ENCODE results near the gene HINT3.
A peak's percentile ranks its signal among the peaks of the same experiment; 100 is the strongest.
"Not testable (repeated sequence)": the region's sequence is repeated elsewhere in the genome, so short reads cannot be mapped to it uniquely, and the experiment has no call there.

HINT3 gene

DNA sequence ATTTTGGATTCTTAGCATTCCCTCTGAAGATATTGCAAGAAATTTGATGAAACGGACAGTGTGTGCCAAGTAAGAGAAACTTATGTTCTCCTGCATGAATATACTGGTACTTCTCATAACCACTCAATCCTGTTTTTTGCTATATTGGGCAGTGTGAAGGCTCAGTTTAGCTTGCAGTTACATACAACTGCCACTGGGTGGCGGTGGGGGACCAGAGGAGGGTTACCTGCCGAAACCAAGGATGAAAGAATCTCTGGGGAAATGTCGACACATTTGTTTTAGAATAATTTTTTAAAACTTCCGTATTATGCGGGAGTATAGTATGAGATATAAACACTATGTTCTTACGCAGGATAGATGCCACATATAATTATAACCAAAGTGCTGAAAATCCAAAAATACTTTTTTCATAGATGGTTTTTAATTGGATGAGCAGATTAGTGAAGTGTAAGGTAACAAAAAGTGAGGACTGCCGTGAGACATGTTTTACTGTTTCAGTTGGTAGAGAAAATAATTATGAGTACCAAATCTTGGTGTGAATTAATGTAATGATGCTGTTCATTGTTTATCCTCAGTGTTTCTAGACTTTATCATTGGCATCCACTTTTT lies 39.5 kb downstream of the HINT3 start:
- DNase-seq (ENCODE audit: low read depth in 1 of 2, low spot score in 1 of 2) = peak; percentile 42 to 46

DNA sequence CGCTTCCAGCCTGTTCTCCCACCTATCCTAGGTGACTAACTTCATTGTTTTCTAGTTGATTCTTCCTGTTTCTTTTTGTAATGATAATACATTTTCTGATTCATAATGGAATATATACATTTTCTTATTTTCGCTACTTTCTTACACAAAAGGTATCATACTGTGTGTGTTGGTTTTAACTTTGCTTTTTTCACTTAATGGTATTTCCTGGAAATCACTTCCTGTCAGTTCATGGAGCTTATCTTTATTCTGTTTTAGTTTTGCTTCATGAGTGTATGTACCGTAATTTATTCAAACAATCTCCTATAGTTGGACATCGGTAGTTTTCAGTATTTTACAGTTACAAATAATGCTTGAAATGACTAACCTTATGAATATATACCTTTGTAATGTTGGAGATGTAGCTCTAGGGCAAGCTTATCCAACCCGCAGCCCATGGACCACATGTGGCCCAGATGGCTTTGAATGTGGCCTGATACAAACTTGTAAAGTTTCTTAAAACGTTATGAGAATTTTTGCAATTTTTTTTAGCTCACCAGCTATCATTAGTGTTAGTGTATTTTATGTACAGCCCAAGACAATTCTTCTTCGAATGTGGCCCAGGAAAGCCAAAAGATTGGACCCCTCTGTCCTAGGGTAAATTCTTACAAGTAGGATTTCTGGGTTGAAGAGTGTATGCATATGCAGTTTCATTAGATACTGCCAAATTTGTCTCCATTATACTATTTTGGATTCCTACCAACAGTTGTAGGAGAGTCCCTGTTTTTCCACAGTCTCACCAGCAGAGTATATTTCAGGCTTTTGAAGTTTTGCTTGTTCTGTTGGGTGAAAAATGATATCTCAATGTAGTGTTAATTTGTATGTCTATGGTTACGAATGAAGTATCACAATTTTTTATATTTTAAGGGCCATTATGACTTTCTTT lies 46.4 kb downstream of the HINT3 start:
- no peak for DNase-seq (ENCODE audit: low read depth in 1 of 2, low spot score in 1 of 2)

DNA sequence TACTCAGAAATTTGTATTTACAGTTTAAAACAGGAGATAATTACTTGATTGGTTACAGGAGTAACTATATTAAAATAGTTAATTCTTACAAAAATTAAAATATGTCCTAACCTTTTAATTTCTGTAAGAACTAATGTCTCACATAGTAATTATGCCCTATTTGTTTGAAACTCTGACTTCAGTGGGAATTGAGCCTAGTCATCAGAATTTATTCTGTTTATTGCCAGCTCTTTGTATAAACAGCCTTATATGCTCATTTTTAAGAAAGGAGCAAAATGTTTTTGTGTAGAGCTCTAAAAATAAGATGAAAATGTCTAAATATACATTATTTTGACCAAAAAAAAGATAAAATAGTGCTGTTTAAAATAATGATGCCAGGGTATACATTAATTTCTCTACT lies 51.2 kb downstream of the HINT3 start:
- DNase-seq (ENCODE audit: low read depth in 1 of 2, low spot score in 1 of 2) = no peak

DNA sequence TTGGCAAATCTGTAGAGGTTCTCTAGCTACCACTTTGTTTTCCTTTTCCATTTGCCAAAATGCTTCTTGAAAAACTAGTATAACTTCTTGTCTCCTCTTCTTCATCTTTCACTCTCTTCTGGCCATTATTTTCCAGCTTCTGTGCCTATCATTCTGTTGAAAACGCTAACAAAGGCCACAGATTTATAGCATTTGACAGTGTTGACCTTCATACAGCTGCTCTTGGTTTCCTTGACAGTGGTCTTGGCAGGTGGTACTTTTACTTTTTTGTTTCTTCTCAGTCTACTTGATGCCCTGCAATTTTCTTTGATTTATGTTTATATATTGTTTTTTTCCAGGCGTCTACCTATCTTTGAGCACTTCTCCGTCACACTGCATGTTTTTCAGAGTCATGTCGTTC lies 53.5 kb downstream of the HINT3 start:
- DNase-seq (ENCODE audit: low read depth in 1 of 2, low spot score in 1 of 2) = no peak

DNA sequence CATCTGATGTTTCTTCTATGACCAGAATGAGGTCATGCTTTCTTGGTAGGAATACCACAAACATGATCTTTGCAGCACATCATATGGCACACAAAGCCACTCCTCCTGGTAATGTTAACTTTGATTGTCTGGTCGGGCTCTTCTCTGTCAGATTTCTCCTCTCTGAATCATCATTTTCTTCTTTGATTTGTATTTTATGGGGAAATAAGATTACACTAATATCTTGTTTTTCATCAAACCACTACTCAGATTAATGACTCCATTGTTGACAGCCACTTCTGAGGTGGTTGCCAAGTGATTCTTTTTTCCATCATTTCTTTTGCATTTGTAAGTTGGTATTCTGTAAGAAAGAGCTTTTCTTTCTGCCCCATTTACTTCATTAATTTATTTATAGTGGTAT lies 59.3 kb downstream of the HINT3 start:
- no peak for DNase-seq (ENCODE audit: low read depth in 1 of 2, low spot score in 1 of 2)

DNA sequence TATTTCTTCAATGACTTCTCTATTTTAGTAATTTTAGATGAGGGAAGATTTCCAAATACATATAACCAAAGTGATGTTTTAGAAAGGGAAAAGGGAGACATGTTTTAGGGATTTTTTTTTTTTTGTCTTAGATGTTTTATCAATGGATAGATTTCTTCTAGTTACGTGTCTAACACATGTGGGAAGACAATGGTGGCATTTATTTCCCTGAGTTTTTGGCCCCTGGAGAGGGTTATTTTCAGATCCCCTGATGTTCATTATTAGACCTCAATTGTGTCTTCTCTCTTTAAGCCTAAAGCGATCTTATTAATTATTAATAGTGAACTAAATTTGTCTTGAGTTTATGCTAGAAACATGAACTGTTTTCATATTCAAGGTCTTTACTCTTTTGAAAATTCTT lies 60.0 kb downstream of the HINT3 start:
- no peak for DNase-seq (ENCODE audit: low read depth in 1 of 2, low spot score in 1 of 2)

DNA sequence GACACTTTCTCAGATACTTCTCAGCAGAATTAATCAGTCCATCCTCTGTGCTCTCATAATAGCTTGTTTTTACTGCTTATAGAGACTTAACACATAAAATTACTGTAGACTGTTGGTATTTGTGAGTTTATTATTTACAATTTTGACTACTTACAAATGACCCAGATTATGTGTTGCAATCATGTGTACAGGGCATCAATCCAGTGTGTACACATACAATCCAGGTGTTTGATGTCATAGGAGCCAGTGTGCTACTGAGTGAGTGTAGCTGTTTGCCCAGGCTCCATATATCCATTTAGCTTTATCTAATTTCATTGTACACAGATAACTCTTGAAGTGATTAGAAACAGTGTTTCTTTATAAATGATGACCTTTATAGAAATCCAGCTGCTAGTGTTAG lies 61.1 kb downstream of the HINT3 start:
- no peak for DNase-seq (ENCODE audit: low read depth in 1 of 2, low spot score in 1 of 2)

DNA sequence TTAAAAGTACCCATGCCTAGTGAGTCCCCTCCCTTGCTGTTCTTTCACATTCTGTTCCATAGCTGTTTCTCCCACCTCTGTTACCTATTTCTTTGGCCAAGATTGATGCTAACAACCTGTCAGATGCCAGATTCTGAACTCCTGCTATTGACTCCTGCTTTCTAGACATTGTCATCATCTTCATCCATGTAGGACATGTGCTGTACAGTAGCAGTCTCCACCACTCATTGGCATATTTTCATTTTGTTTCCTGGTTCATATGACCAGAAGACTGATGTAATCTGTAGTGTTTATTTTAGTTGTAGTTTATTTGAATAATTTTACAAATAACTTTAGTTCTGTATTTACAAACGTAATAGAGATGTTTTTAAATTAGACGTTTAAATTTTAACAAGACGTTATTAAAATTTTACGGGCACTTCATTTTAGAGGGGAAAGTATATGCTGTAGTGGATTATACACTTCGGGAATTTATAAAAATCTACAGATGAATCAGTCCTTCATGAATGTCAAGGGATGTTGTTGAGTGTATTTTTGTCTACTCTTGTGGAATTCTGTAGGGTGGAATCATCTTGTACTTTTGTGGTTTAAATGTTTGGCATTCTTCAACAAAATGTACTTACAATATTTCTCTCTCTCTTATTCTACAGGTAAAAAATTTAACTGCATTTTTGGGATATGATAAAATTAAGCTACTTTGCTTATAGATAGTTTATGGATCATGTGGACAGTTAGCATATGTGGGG lies 63.9 kb downstream of the HINT3 start:
- DNase-seq (ENCODE audit: low read depth in 1 of 2, low spot score in 1 of 2) = no peak

DNA sequence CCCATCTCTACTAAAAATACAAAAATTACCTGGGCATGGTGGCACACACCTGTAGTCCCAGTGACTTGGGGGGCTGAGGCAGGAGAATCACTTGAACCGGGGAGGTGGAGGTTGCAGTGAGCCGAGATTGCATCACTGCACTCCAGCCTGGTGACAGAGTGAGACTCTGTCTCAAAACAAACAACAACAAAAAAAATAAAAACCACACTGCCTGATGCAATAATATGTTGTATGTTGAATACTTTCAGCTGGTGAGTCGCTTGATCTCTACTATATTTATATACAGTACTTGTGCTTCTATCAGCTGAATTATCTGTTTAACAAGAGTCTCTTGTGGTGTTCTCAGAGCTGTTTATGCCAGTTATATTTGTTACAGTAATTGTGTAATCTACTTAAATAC lies 66.9 kb downstream of the HINT3 start:
- DNase-seq (ENCODE audit: low read depth in 1 of 2, low spot score in 1 of 2) = not testable (repeated sequence)

DNA sequence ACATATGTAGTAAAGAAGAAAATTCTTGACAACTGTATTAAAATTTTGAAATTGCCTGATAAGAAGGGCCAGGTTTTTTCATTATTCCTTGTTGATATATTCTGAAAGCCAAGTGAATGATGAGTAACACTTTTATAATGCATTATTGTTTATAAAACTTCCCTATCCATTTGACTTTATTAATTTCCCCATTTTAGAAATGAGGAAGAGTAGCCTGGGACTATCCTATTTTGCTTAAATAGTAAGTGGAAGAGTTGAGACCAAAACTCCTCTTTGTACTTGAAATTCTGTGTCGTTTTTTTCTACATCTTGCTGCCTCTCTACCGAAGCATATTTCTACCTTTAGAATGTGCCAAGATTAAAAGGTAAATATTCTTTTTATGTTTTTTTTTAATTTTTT lies 69.4 kb downstream of the HINT3 start:
- no peak for DNase-seq (ENCODE audit: low read depth in 1 of 2, low spot score in 1 of 2)

DNA sequence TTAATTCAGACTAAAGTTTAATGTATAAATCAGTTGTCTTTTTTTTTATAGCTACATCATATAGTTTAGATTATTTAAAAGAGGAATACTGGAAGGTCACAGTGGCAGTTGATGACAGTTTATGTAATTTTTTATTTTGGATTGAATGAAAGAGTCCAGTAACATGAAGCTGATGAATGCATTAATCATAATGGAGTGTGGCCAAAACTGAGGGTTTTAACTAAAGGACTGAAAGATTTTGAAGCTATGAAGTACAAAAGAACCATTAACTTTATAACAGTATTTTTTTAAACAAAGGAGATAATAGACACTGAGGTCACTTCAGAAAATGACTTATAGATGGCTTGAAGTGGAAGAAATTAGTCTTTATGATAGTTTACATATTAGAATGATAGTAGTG lies 71.0 kb downstream of the HINT3 start:
- DNase-seq (ENCODE audit: low read depth in 1 of 2, low spot score in 1 of 2) = no peak
